SK-N-SH (cell line): ENCODE measurements around the gene TFEB.

Experiments used
- EZH2phosphoT487 ChIP-seq: fragments of 200-600 bp; sonication (generic); IDR thresholded peaks from 2 replicates; pipeline ENCODE4 v1.6.1; 2017; ENCODE audit warnings: low read depth, mixed run types, mild to moderate bottlenecking, antibody characterized with exemption, moderate library complexity, borderline replicate concordance
- JUND ChIP-seq: IDR thresholded peaks from 2 replicates; pipeline ENCODE4 v1.4.0; 2012
- YY1 ChIP-seq: IDR thresholded peaks from 2 replicates; pipeline ENCODE4 v1.4.0; 2012; ENCODE audit warnings: low read depth, mild to moderate bottlenecking
- TF ChIP-seq, protein P1 (sequence below): IDR thresholded peaks from 2 replicates; pipeline ENCODE4 v1.6.1; 2012; ENCODE audit warnings: mild to moderate bottlenecking, low read depth, low read length, moderate library complexity

DNA sequence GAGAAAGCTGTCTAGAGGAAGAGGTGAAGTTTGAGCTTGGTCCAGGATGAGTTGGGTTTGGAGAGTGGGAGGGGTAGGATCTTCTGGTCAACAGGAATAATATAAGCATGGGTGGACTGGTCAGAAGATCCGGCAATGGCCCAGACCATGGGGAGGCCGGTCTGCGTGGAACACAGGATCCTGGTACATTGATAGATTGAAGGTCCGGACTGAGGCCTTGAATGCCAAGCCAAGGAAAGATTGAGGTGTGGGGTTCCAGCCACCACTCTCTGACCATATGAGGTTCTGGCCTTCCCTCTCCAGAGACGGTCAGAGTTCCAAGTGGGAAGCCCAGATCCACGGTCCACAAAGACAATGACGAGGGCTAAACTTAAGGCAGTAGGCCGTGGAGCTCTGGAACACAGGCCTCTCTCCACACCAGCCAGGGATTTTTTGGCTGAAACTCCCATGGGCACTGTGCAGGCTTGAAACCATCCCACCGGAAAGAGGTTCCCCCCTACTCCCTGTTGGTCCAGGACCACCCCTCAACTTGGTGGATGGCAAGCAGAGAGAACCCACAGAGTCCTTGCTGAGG, 94.0 kb downstream of the TFEB start:
- TF ChIP-seq YY1 (no peak), EZH2phosphoT487 (no peak), JUND (no peak)
- TF ChIP-seq, protein P1, sequence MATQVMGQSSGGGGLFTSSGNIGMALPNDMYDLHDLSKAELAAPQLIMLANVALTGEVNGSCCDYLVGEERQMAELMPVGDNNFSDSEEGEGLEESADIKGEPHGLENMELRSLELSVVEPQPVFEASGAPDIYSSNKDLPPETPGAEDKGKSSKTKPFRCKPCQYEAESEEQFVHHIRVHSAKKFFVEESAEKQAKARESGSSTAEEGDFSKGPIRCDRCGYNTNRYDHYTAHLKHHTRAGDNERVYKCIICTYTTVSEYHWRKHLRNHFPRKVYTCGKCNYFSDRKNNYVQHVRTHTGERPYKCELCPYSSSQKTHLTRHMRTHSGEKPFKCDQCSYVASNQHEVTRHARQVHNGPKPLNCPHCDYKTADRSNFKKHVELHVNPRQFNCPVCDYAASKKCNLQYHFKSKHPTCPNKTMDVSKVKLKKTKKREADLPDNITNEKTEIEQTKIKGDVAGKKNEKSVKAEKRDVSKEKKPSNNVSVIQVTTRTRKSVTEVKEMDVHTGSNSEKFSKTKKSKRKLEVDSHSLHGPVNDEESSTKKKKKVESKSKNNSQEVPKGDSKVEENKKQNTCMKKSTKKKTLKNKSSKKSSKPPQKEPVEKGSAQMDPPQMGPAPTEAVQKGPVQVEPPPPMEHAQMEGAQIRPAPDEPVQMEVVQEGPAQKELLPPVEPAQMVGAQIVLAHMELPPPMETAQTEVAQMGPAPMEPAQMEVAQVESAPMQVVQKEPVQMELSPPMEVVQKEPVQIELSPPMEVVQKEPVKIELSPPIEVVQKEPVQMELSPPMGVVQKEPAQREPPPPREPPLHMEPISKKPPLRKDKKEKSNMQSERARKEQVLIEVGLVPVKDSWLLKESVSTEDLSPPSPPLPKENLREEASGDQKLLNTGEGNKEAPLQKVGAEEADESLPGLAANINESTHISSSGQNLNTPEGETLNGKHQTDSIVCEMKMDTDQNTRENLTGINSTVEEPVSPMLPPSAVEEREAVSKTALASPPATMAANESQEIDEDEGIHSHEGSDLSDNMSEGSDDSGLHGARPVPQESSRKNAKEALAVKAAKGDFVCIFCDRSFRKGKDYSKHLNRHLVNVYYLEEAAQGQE: no peak
